Measurements from ENCODE around the gene NADSYN1.
"Not testable (repeated sequence)": the region's sequence is repeated elsewhere in the genome, so short reads cannot be mapped to it uniquely, and the experiment has no call there.

NADSYN1 gene

DNA sequence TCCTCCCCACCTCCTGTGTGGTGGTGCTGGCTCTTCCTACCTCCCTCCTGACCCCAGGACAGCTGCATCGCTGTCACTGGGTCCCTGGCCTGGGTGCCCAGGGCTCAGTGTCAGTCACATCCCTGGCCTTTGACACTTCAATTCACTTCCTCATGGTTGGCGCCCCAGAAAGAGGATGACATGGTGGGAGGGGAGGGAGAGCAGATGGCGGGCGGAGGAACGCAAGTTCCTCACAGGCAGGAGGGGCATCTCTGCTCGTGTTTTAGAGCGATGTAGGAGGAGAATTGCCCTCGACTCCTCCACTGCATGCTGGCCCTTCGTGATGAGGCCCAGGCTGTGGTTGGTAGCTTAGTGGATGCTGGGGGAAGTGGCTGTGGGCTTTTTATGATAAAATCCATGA, 38.9 kb downstream of the NADSYN1 start:
- no peak for DNase-seq

DNA sequence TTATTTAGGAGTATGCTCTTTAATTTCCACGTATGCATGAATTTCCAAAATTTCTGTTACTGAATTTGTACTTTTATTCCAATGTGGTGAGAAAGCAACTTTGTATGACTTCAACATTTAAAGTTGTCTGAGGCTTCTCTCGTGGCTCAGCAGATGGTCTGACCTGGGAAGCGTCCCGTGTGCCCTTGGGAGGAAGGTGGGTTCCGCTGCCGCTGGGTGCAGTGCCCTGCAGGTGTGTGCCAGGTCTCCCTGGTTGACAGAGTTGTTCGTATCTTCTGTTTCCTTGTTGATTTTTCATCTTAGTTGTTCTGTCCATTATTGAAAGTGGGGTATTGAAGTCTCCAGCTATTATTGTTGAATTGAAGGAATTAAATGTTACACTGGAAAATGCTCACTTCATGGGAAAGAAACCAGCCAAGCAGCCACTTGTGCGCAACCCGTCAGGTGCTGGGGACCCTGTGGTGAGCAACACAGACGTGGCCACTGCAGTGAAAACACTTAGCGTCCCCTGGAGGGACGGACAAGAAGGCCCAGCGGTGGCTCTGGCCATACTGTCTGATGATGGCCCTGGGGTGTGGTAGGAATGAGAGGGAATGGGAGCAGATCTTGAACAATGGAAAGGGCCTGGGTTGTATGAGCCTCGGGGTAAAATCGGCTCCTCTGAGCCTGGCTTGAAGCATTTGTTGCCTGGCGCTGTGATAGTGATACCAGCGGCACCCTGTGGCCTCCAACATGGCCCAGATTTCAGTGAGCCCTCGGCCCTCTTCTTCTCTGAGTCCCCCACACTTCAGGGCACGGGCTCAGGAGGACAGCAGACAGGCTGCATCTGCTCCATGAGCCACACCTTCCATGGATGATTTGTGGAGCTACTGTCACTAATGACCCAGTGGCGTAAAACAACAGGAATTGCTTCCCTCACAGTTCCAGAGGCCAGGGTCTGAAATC, 42.6 kb downstream of the NADSYN1 start:
- DNase-seq = no peak

DNA sequence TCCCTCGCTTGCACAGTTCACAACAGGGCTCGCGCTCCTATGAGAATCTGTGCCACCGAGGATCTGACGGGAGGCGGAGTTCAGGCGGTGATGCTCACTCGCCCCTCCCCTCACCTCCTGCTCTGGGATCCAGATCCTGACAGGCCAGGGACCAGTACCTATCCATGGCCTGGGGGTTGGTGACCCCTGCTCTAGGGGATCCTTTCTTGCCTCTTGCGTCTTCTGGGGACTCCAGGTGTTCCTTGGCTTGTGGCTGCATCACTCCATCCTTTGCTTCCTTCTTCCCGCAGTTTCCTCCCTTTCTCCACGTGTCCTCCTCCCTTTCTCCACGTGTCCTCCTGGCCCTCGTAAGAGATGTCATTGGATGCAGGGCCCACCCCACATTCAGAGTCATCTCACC, 43.4 kb downstream of the NADSYN1 start:
- no peak for DNase-seq

DNA sequence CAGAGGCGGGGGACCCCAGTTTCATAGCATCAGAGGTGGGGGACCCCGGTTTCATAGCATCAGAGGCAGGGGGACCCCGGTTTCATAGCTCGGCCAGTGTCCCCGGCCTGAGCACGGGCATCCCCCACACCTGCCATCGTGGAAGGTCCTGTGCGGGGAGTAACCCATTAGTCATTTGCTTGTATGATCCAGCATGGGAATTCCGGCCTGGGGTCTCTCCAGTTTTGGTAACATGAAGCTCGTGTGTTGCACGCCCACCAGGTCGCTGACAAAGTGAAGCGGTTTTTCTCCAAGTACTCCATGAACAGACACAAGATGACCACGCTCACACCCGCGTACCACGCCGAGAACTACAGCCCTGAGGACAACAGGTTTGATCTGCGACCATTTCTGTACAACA, 45.1 kb downstream of the NADSYN1 start:
- DNase-seq = no peak

DNA sequence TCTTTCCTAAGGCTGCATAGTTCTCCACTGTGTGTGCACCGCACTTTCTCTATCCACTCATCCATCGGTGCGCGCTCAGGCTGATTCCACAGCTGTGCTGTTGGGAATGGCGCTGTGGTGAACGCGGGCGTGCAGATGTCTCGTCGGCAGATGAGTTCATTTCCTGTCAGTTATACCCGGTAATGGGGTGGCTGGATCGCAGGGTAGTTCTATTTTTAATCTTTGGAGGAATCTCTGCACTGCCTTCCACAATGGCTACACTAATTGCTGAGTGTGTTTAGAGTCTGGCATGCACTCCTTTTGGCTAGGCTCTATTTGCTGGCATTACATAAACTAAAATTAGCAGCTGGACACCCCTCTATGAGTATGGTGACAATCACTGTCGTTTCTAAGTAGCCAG, 46.1 kb downstream of the NADSYN1 start:
- no peak for DNase-seq

DNA sequence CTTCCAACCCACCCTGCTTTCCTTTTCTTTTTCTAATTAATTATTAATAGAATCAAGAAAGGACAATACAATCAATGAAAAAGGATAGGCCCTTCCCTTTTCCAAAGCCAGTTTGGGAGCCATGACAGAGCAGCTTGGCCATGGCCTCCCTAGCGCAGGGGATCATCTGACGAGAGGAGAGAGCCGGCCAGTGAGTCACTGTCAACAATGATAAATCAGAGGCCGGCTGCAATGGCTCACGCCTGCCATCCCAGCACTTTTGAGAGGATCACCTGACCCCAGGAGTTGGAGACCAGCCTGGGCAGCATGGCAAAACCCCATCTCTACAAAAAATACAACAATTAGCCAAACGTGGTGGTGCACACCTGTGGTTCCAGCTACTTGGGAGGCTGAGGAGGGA, 46.5 kb downstream of the NADSYN1 start:
- DNase-seq = no peak

DNA sequence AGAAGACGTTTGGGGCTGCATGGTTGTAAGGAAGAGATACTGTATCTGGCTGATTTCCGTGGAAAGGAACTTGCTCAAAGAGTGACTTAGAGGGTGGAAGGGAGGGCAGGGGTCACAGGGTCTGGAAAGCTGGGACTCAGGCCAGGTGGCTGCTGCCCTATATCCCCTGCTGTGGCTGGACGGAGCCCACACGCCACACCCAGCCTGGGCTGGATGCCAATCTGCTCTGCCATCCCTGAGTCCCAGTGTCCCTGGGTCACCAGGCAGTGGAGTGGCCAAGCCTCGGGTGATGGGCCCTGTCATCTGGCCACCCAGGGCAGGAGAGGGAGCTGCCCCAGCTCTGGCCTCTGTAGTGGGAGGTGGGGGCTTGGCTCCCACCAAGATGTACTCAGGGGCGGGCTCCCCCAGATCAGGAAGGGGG, 47.6 kb downstream of the NADSYN1 start:
- DNase-seq = no peak

DNA sequence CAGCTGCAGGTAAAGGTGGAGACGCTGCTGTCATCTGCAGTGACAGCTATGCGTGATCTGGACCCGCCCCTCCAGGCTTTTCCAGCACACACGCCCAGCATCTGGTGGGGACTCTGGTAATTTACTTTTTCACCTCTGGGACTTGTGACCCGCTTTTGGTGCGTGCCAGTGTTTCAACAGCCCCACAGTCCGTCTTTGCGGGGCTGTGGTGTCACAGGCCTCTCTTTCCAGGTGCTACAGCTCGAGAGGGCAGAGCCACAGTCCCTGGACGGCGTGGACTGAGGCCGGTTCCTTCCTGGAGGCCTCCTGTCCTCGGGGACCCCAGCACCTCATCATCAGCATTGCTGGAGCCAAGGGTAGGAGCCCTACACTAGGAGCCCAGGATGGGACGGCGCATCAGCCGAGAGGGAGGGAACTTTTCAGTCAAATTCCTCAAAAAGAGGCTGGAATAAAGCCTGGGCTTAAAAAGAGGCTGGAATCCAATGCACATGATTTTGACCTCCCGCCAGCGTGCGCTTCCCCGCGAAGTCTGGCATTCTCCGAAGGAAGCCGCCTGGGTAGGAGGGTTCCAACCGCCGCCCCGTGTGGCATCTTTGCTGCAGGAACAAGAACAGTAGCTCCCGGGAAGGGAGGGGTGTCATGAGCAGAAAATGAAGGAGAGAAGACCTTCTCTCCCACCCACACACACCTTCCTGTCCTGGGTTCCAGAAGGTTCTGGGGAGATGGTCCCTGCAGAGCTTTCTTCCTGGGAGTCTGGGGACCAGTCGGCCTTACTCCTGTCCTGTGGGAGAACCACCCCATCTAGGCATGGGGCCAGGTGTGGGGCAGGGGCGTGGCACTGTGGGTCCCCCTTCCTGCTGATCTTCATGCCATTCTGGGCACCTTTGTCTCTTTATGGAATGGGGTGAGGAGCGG, 48.3 kb downstream of the NADSYN1 start:
- DNase-seq = no peak

DNA sequence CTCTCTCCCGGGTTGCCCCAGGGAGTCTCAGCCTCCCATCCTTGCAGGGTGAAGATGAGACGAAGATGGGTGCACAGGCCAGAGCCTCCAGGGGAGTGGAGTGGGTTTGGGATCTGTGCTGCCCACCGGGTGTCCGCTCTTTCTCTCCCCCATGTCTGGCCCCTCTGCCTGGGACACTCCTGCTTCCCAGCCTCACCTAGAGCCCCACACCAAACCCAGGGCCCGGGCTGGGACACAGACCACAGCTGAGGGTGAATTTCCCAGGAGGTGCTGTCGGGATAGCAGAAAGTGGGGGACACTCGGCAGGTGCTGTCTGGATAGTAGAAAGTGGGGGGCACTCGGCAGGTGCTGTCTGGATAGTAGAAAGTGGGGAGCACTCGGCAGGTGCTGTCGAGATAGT, 49.0 kb downstream of the NADSYN1 start:
- DNase-seq = no peak

DNA sequence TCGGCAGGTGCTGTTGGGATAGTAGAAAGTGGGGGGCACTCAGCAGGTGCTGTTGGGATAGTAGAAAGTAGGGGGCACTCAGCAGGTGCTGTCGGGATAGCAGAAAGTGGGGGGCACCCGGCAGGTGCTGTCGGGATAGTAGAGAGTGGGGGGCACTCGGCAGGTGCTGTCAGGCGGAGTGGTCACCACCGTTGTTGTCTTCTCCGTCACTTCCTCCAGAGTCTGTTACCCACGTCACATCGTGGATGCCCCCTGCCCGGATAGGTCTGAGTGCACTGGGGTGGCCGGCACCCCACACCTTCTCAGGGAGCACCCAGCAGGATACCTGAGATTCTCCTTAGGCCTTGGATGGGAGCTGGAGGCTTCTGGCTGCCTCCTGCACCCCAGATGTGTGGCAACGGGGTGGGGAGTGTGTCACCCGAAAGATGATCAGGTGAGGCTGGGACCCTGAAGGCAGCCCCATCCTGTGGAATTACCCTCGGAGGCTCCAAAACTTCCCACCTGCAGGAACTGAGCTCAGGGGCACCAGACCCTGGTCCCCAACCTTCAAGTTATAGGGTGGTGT, 50.0 kb downstream of the NADSYN1 start:
- no peak for DNase-seq

DNA sequence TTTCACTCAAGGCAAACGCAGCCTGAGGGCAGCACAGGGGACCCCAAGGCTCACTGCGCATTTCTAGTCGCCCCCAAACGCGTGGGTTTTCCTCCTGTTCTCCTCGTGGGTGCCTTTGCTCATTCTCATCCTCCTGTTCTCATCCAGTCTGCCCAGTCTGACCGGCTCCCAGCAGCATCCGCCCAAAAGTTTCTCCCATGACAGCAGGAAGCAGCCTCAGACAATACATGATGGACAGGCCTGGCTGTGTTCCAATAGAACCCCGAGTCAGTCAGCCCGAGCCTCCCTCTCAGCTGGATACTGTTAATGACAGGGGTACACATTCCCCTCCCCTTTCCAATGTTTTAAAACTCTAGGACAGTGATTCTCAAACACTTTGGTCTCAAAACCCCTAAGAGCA, 51.5 kb downstream of the NADSYN1 start:
- no peak for DNase-seq

DNA sequence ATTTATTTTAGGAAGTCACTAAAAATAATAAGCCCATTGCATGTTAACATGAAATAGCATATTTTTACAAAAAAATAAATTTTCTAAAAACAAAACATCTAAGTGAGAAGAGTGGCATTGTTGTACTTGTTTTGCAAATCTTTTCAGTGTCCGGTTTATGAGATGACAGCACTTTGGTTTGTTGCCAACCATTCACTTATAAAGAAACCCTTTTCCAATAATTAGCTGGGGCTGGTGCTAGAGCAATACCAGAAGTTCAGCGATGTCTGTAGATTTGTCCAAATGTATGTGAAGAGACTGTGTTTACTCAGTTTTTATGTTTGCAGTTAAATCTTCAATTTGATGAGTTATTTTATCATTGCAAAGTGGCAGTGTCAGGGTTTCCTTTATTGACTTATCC, 52.0 kb downstream of the NADSYN1 start:
- DNase-seq = no peak

DNA sequence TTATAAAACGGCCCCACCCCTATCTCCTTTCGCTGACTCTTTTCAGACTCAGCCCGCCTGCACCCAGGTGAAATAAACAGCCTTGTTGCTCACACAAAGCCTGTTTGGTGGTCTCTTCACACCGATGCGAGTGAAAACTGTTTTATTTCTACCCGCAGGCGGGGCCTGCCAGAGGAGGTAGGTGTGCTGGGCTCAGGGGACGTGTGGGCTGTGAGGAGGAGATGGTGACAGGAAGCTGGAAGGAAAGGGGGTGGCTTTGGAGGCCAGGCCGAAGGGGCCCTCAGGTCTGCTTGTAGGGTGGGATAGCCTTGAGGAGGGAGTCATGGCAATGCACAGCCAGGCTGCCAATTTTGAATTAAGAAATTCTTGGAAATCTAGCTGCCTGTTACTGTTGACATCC, 52.8 kb downstream of the NADSYN1 start:
- no peak for DNase-seq

DNA sequence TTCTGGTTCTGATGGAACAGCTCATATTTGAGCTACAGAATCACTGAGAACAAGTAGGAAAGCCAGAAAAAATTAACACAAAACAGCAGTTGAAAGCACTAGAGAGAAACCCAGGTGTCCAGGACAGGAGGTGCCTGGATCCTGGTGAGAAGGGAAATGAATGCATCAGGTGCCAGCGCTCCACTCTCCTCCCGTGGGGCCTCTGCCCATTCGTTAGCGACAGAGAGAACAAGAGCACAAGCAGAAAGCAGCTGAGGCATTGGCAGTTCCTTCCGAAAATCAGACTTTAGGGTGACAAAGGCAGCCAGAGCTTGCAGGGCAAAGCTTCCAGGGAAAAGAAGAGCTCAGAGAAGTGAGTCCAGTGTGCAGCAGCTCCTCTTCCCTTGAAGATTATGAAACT, 54.1 kb downstream of the NADSYN1 start:
- no peak for DNase-seq

DNA sequence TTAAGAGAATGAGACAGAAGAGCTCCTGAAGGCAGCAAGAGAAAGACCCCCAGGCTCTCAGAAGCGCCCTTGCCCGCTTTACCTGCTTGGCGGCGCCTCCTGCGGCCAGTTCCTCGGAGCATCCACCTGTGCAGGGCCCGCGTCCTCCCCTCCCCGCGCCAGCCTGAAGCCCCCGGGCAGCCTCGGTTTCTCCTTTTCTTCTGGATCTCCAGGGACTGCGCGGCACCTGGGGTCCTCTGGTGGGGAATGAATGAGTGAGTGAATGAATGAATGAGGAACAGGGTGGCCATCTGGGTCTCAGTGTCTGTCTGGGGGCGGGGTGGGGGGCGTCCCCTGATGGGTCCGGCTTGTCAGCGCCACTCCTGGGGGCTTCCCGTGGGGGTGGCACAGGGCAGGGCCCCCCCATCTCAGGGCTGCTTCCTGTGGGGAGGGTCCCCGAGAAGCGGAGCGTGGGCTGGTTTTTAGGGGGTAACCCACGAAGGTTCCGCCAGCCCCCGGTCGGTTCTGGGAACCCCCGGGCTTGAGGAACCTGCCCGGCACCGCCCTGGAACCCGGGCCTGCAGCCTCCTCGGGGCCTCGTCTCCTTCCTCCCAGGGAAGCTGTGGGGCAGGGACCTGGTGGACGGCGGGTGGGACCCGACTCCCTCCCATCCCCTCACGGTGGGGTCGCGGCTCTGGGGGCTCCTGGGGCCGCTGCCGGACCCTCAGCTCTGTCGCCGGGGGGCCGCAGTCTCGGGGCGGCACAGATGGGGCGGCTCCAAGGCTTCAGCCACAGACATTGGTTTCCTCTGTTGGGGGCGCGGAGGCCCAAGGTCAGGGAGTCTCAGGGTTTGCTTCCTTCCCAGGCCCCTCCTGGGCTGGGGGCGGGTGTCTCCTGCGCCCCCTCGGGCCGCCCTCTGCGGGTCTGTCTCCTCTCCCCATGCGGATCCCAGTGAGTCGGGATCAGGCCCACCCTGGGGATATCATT, 65.8 kb downstream of the NADSYN1 start:
- DNase-seq = no peak

DNA sequence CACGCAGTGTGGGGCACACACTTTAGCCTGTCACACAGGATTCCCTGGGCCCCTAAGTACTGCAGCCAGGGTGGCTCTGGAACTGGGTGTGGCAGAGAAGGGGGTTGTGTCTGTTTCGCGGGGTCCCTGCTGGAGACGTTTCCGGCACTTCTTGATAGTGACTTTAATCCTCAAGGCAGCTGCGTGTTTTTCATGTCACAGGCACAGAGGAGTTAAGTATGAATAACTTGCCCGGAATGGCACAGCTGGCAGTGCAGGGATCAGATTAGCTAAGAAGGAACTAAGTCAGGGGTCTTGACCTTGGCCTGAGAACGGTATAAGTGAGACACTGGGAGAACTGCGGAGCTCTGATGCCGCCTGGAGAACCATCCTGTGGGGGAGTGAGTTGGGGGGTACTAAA, 66.5 kb downstream of the NADSYN1 start:
- no peak for DNase-seq

DNA sequence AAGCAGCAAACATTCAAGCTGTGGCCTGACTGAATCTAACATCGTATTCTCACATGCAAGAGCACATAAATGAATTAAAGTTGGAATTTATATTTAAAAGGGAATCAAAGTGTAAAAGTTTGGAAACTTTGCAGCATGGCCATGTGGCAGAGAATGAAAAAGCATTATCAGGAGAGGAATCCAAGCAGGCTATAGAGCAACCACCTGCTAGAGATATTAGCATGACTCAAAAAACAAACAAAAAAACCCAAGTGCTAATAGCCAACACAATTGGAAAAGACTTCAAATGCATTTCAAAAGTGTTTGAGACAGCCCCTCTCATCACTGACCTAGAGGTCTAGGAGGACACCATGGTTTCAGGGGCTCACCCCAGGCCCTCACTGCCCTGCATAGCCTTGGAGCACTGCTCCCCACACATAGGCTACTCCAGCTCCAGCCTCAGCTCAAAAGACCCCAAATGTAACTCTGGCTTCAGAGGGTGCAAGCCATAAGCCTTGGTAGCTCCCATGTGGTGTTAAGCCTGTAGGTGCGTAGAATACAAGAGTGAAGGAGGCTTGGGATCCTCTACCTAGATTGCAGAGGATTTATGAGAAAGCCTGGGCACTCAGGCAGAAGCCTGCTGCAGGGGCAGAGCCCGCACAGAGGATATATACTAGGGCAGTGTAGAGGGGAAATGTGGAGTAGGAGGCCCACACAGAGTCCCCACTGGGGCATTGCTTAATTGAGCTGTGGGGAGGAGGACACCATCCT, 72.4 kb downstream of the NADSYN1 start:
- DNase-seq = no peak

DNA sequence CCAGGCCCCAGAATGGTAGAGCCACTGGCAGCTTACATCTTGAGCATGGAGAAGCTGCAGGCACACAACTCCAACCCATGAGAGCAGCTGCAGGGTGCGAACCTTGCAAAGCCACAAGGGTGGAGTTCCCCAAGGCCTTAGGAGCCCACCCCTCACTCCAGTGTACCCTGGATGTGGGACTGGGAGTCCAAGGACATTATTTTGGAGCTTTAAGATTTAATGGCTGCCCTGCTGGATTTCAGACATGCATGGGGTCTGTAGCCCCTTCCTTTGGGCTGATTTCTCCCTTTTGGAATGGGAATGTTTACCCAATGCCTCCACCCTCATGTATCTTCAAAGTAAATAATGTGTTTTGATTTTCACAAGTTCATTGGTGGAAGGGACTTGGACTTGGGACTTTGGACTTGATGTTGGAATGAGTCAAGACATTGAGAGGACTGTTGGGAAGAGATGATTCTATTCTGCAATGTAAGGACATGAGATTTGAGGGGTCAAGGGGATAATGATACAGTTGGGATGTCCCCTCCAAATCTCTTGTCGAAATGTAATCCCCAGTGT, 73.0 kb downstream of the NADSYN1 start:
- no peak for DNase-seq

DNA sequence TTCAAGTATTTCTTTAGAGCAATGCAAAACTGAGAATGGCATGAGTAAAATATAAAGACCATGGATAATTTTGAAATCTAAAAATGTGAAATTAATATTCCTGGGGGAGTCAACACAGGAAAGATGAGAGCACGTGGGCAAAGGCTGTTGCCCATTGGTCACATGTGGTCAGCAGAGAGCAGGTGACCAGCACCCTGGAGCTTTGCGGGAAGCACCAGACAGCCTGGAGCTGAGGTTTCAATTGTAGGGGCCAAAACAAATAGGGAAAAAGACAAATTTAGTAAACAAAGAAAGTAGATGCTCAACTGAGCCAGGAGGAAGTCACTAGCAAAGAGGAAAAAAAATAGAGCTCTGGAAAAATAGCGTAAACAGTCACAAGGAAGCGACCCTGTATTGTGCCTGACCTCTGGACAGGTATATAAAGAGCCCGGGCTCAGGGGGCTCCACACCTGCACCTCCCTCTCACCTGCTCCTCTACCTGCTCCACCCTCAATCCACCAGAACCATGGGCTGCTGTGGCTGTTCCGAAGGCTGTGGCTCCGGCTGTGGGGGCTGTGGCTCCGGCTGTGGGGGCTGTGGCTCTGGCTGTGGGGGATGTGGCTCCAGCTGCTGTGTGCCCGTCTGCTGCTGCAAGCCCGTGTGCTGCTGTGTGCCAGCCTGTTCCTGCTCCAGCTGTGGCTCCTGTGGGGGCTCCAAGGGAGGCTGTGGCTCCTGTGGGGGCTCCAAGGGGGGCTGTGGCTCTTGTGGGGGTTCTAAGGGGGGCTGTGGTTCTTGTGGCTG, 74.0 kb downstream of the NADSYN1 start, which contains the start of gene KRTAP5-7:
Gene KRTAP5-7, plus strand, starts transcription at position 472 of the 780 bp plus-strand sequence. Its CDS starts 34 bp downstream, at position 506.
- DNase-seq = not testable (repeated sequence)
